ENCODE results near the gene DSCAML1.
A peak's percentile ranks its signal among the peaks of the same experiment; 100 is the strongest.

DSCAML1 gene

DNA sequence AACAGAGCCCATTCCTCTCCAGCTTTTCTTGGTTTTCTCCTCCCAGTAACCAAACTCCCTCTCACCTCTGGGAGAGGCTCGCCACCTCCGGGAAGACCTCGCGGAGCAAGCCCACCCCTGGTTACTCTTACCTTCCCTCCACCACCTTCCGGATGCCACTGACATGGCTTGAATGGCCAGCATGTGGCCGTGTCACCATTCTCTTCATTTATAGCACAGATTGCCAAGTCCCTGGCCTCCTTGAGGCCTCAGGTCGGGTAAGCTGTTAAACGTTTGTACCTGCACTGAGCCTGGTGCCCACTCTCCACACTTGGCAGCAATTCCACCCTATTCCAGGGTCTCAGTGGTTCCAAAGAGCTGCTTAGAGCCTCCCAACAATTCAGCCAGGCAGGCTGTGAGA lies 35.5 kb upstream of the DSCAML1 start:
- DNase-seq: no peak

DNA sequence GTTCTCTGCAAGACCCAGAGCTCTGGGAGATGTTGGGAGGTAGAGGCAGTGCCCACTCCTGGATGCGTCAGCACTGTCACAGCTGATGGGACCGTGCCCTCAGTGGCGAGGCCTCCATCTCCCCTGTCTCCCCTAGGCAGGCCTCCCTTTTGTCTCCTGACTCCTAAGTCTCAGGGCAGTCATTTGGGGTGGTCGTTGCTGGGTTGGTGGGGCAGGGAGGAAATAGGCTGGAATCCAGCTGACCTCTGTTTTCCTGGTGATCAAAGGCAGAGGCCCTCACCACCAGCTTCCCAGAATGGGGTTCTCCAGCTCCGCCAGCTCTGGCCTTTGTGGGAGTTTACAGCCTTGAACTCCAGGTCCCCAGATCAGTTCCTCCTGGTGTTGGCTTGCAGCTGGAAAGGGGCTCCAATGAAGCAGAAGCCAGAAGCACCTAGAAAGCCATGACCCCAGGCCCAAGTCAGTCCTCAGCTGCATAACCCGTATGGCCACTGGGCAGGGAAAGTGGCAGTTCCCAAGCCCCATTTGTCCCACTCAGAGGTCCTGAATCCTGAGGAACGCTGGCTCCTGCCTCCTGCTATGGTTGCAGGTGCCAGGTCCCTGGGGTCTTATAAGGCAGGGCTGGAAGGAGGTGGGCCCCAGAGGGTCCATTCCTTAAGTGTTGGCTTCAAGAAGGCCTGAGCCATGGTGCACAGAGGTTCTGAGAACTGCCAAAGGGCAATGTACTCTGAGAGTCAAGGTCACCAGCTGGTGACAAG lies 34.8 kb upstream of the DSCAML1 start:
- no peak for DNase-seq

DNA sequence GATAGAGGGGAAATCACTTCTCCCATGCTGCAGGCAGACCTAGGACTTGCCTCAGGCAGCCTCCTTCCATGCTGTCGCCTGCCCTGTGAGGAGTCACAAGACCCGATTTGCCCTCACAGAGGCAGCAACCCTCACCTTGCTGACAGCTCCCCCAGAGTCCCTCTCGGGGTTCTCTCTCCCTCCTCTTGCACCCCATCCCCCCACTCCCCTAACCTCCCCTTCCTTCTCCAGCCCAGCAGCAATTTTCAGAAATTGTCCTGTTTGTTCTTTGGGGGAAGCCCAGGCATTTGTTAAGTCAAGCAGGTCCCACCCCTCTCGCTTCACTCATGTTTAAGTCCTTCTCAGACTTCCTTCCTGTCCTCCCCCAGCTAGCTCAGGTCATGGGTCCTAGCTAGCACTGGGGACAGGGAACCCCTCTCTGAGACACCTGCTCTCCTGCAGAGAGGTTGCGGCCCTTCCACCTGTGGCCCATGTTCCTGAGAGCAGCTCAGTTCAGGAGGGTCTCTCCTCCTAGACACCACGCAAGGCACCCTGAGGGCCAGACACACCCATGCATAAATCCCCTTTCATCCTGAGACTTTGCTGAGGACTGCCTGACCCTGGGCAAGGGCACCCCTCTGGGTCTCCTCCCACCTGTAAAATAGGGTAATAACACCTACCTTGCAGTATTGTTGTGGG lies 33.8 kb upstream of the DSCAML1 start:
- DNase-seq: no peak

DNA sequence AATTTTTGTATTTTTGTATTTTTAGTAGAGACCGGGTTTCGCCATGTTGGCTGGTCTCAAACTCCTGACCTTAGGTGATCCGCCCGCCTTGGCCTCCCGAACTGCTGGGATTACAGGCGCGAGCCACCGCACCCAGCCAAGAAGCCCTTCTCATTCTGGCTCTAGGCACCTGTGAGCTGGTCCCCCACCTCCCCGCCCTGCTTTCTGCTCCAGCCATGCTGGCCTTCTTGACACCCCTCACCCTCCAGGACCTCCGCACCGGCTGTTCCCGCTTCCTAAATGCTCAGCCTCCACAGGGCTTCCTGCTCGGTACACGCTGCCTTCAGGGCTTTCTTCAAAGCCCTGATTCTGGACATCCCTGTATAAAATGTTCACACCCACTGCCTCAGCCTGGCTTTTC lies 33.1 kb upstream of the DSCAML1 start:
- DNase-seq: no peak

DNA sequence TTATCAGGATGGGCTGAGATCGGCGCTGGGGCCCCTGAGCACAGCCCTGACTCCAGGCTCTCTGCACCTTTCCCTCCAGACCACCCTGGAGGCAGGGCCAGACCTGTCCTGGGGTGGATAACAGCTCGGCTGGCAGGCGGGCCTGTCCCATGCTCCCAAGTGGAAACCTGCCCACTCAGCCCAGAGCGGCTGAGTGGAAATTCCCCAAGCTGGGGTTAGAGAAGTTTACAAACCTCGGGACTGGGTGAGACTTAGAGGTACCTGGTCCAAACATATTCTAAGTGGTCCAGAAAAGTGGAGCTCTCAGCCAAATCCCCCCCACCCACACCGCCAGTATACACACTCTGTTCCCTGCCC lies 32.3 kb upstream of the DSCAML1 start:
- no peak for DNase-seq

DNA sequence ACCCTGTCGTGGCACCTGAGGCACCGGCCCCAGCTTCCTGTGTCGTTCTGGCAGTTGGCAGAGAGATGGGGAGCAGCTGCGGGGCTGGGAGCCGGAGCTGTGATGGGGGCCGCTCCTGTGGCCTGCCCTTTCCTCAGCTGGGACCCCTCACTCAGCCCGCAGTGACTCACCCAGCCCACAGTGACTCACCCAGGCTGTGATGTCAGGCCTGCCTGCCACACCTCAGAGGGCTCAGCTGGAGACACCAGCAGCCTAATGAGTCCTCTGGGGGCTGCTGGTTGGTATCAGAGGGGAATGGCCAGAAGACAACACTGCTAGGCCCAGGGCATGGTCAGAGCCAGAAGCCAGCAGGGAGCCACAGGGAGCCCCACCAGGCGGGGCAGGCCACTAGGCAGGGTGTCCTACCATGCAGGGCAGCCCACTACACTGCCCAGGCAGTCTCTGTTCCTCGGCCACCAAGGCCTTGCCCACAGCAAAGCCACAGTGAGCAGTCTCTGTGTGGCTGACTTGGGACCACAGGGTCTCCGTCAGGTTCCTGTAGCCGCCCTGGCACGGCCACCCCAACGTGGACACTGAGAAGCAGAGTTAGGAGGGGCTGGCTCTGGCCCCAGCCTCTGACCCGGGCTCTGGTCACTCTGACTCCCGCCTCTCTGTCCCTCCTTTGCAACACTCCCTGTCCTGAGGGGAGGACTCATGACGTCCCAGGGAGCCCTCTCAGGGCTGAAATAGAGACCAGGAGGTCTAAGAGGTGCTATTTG lies 31.8 kb upstream of the DSCAML1 start:
- DNase-seq: peak; percentile 73

DNA sequence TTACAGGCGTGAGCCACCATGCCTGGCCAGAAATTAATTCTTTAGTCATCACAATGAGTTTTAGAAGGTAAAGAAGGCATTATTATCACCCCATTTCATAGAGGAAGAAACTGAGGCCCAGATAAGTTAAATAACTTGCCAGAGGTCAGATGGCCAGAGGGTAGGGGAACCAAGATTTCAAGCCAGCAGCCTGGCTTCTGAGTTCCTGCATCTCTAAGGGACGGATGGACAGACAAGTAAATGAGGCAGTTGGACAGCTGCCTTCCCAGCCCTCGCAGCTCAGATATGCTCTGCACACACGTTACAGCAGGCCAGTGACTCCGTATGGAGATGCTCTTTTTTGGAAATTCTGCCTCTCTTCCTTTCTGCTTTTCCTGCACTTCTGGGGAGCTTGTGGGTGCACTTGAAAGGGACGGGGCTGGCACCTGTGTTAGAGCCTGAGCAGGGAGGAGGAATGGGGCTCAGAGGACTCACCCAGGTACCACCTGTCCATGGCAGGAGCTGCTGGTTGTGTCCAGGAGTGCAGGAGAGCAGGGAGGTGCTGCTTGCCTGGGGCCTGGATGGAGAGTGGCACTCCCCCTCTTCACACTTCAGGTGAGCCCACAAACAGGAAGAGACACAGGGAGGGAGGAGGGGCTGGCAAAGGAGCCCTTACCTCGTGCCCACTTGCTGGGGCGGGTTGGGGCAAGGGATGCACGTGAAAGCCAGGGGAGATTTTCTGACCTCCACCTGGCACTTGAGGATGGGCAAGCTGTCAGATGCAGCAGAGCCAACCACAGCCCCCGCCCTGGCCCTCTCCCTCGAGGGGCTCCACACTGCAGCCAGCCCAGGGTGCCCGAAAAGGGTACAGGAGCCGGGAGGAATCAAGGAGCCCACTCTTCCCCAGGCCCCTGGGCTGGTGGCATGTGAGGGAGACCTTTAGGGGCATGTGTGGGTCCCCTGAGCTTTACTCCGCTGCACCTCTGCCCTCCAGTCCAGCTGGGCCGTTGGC lies 30.8 kb upstream of the DSCAML1 start:
- DNase-seq: no peak

DNA sequence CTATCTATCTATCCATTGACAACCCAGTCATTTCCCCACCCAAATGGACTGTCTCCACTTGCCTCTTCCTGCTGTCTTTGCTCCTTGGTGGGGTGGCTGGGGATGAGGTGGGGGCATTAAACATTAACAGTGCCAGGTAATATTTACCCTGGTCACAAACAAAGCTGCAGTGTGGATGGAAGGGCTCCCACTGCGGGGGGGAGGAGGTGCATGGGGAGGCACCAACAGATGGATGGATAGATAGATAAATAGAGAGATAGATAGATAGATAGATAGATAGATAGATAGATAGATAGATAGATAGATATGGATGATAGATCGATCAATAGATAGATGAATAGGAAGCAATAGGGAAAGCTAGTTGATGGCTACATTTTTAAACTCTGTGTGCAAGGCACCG lies 29.8 kb upstream of the DSCAML1 start:
- DNase-seq: no peak

DNA sequence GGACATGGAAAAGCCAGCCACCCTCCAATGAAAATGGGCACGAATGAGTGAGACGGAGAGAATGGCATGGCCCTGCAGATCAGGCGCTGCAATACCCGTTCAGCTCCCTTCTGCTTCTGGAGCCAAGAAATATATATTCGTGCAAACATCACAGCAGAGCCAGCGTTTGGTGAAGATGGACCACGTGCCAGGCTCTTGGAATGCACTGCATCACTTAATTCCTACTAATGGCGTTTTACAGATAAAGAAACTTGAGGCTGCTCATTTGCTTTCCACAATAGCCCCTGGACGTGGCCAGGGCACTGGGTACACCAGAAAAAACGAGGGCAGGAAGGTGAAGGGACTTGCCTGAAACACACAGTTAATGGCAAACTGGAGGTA lies 29.2 kb upstream of the DSCAML1 start:
- DNase-seq: no peak

DNA sequence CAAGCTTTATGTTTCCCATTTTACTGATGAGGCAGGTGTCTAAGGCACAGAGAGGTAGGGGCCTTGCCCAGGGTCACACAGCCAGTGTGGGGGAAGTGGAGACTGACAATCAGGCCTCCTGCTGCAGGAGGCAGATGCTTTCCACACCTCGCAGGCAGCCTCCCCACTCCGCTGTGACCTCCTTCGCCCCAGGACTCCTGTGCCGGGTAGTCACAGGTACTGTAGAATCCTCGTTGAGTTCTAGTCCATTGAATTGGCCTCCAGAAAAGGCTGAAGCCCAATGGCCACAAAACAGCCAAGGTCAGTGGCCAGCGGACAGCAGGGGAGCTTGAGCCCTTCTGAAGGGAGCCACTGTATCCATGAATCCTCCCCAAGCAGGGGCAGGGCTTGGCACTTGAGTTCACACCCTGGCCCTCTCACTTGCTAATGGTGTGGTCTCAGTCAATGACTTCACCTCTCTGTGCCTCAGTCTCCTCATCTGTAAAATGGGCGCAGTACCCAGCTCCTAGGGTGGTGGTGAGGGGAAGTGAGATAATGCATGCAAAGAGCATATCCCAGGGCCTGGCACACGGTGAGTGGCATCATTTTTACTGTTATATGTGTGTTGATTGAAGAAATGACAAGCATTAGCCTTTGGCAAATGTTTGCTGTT lies 28.6 kb upstream of the DSCAML1 start:
- no peak for DNase-seq

DNA sequence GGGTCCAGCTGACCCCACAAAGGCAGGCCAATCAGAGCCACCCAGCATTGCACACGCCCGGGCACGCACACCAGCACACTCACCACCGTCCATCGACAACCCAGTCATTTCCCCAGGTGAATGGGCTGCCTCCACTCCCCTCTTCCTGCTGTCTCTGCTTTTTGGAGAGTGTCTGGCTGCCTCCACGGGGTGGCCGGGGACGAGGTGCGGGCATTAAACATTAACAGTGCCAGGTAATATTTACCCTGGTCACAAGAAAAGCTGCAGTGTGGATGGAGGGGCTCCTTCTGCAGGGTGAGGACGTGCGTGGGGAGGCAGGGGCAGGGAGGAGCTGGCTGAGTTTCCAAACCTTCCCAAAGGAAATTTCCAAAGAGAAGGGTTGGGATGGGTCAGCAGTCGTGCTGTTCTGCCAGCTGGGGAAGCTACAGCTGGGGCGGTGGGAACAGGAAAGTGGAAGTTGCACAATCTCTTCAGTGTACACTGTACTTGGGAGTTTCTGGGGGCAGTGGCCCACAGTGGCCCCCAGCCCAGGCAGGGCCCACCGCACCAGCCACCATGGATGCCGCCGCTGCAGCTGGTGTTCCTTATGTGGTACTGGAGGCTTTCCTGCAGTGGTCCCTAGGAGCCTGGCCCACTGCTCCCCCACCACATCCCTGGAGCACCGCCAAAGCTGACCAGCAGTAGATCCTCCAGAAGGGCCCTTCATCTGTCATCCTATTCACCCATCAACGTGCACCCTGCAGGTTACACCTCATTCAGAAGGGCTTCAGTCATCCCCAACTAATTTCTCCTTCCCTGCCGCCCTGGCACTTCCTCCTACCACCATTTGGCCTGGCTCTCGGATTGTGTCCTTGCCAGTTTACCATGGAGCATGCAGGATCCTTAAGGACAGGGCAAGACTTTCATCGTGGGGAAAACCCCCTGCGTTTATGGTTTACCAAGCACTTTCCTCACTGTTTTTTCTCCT lies 27.8 kb upstream of the DSCAML1 start, which contains the start of gene FXYD2:
FXYD2 (minus strand) TSS at position 174 of the 967 bp plus-strand sequence; CDS start at position 108, 66 bp downstream.
- no peak for DNase-seq

DNA sequence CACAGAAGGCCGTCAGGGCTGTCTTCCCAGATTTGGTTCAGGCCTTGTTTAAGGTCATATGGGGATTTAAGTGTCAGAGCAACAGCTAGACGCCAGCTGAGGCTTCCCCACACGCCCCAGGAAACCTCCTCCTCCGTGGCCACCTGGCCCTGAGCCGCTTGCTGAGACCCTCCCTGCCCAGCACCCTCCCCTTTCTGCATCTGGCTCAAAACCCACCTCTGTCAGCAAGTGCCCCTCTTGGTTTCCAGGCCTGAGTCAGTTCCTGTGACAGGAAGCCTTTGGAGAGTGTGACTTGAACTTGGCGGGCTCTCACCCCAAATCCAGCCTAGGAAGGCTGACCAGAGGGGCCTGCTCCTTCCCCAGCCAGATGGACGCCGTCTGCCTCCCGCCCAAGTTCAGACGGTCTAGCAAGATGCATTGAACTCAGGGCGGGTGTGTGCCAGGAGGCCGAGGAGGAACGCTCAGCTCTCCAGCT lies 27.0 kb upstream of the DSCAML1 start:
- DNase-seq: no peak

DNA sequence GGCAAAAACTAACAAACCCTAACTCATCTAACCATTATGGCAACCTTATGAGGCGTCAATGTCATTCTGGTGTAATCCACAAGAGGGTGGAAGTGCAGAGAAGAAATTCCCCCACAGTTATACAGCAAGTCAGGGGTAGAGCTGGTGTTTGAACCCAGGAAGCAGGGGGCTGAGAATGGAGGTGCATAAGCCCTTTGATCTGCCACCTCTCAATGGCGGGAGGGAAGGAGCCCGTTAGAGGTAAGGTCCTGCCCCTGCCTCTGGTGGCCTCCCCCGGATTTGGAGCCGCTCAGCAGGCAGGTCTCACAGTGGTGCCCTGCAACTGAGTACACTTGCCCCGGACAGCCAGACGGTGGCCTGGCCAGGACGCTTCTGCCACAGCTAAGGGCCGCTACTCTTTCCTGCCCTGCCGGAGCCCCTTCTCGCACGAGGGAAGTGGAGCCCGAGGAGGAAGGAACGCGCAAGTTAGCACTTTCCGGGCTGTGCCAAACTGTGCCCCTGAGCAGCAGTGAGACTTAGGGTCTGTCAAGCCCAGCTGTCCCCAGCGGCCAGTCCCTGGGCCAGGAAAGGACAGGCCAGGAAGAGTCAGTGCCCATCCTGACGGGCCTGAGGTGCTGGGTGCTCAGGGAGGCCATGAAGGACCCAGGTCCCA lies 26.4 kb upstream of the DSCAML1 start:
- no peak for DNase-seq

DNA sequence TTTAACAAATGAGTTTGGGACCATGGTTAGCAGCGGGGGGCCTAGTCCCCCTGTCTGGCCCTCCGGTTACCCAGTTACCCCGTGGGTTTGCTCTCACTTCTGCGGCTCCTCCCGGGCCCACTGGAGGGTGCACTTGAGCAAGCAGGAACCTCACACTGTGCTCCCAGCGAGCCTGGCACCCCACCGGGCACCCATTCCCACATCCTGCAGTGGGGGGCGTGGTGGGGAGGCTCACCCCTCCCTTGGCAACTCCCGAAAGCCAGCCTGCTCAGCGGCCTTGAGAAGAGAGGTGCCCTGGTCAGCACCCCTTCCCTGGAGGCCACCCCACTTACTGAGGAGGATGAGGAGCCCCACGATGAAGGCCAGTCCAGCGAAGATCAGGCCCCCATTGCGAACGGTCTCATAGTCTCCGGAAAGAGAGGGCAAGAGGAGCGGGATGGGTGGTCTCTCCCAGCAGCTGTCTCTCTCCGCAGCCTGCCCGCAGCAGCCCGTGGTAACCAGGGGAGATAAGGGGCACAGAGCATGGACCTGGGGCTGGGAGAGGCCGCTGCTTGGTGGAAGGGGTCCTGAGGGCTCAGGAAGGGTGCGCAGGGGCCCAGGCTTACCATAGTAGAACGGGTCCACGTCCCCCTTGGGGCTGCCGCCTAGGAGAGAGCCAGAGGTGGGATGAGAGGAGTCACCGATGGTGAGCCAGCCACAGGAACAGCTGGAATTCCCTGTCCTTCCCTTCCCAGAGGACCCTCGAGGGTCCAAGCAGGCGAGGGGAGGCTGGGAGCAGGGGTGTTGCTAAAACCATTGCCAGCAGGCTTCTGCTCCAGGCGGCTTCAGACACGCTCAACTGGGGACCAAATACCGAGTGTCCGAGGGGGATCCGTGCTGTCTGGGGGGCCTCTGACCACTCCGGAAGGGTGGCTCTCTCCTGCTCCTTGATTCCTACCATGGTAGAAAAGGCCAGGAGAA lies 25.3 kb upstream of the DSCAML1 start:
- peak; percentile 59 for DNase-seq

DNA sequence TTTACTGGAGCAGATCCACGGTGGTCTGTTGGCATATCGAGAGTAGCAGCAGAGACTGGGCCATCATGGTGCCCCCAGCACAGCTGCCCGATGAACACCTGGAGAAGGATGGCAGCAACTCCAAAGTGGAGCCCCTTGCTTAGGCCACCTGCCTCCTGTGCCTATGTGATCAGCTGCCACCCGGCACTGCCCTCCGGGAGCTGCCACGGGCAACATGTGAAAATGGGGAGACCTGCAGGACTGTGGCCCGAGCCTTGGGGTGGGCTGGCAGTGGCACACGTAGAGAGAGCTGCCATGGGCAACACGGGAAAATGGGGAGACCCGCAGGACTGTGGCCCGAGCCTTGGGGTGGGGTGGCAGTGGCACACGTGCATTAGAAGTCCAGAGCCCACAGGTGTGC lies 24.4 kb upstream of the DSCAML1 start:
- DNase-seq: no peak

DNA sequence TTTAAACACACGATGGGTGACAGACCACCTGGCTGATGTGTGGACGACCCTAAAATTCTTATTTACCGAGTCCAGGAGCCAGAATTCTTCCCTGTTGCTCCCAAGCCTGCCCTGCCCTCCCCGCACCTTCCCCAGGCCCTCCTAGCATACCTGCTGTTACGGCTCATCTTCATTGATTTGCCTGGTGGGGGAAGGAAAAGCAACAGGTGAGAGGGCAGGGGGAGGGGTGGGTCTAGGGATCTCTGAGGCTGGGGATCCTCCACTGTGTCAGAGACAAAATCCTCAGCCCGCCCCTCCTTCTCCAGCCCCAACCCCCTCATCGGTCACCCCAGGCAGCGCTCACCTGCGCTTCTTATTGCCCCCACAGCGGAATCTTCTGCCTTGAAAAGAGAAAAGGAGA lies 23.5 kb upstream of the DSCAML1 start:
- no peak for DNase-seq

DNA sequence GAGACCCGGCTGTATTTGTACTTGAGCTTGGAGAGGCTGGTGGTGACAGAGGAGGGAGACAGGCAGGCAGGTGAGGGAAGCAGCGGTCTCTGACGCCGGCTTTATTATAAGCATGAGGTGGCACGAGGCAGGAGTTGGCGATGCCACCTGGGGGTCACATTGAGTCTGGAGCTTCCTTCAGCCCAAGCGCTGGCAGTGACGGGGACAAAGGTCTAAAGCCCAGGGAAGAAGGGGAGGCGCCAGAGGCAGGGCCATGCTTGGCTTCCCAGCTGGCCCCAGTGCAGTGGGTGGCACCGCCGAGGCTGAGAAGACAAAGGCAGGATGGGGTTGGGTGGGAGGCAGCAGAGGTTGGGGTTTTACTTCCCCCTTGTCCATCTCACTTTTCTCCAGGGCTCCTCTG lies 23.1 kb upstream of the DSCAML1 start:
- DNase-seq: no peak

DNA sequence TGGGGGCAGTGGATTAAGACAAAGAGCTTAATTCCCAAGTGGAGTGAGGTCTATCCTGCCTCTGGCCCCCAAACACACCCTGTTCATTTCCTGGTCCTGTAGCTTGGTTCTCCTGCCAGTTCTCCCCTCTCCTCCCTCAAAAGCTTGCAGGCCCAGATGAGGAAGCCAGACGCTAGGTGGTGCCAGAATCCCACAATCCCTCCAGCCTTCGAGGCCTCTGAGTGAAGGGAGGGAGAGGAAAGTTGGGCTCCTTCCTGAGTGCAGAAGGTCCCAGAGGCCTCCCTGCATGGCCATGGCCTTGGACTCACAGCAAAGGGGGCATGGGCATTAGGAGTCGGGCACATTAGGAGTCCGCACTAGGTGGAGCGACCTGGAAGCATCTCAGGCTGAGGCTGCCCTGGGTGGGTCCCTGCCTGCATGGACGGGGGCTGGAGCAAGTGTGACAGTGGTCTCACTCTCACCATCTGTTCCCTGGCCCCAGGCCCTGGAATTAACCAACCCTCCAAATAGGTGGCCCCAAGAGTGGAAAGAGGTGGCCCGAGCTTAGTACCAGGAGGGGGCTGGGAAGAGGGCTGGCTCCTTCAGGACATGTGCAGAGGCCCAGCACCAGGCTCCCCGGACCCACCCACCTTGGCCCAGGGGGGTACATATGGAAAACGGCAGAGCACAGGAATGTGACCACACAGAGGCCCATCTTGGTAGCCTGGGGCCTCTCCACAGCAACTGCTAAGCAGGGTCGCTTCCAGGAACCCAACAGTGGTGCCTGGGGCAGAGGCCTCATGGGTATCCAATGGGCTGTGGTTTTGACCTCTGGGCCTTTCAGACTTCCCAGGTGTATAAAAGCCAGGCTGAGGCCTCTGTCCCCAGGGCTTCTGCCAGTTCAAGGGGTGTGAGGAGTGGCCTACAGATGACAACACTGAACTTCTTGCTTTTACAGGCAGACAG lies 22.4 kb upstream of the DSCAML1 start:
- DNase-seq: no peak
